GM19455 (cell line): ENCODE data around the gene KRT23.
"Not testable (repeated sequence)": the region's sequence is repeated elsewhere in the genome, so short reads cannot be mapped to it uniquely, and the experiment has no call there.

ENCODE experiments used
- ATAC-seq: cut with Tn5 transposase; IDR thresholded peaks from one replicate; pipeline ENCODE4 v1.9.1; 2021; ENCODE audit not compliant: unreplicated experiment

The KRT23 gene

GRCh38 chr17:40950176-40950575 is 12.7 kb upstream of the KRT23 start:
- ATAC-seq: no peak

- ATAC-seq: no peak
Observed at GRCh38 chr17:40949418-40949817, 12.0 kb upstream of the KRT23 start.

- no peak for ATAC-seq
Observed at GRCh38 chr17:40947929-40948328, 10.5 kb upstream of the KRT23 start.

- ATAC-seq: no peak
Observed at GRCh38 chr17:40945414-40945813, 8.0 kb upstream of the KRT23 start.

- no peak for ATAC-seq
Observed at GRCh38 chr17:40944531-40944930, 7.1 kb upstream of the KRT23 start.

- ATAC-seq: no peak
Observed at GRCh38 chr17:40942553-40942952, 5.1 kb upstream of the KRT23 start.

- ATAC-seq: no peak
Observed at GRCh38 chr17:40940266-40940665, 2.8 kb upstream of the KRT23 start.

GRCh38 chr17:40938981-40939380 is 1.5 kb upstream of the KRT23 start:
- ATAC-seq: no peak

GRCh38 chr17:40936976-40937375 is 470 bp downstream of the KRT23 start:
- ATAC-seq: no peak

- ATAC-seq: no peak
Observed at GRCh38 chr17:40936437-40936971, 942 bp downstream of the KRT23 start.

GRCh38 chr17:40935624-40936023 is 1.8 kb downstream of the KRT23 start:
- no peak for ATAC-seq

GRCh38 chr17:40932608-40933007 is 4.8 kb downstream of the KRT23 start:
- ATAC-seq: no peak

GRCh38 chr17:40931311-40931710 is 6.1 kb downstream of the KRT23 start:
- ATAC-seq: no peak

- no peak for ATAC-seq
Observed at GRCh38 chr17:40926341-40926740, 11.1 kb downstream of the KRT23 start.

GRCh38 chr17:40922239-40922638 is 15.2 kb downstream of the KRT23 start:
- no peak for ATAC-seq

- ATAC-seq: no peak
Observed at GRCh38 chr17:40921026-40921425, 16.4 kb downstream of the KRT23 start.

- ATAC-seq: not testable (repeated sequence)
Observed at GRCh38 chr17:40917116-40917515, 20.3 kb downstream of the KRT23 start.

GRCh38 chr17:40916366-40916765 is 21.1 kb downstream of the KRT23 start:
- no peak for ATAC-seq

GRCh38 chr17:40915721-40916256 is 21.7 kb downstream of the KRT23 start:
- ATAC-seq: no peak

- no peak for ATAC-seq
Observed at GRCh38 chr17:40915199-40915661, 22.2 kb downstream of the KRT23 start.

- no peak for ATAC-seq
Observed at GRCh38 chr17:40914075-40914855, 23.2 kb downstream of the KRT23 start.

- no peak for ATAC-seq
Observed at GRCh38 chr17:40912486-40913210, 24.8 kb downstream of the KRT23 start.
